HG03575 (cell line): ENCODE measurements around the gene PGAP3.

Source experiments
- ATAC-seq: cut with Tn5 transposase; IDR thresholded peaks from one replicate; pipeline ENCODE4 v1.9.1; 2021; ENCODE audit not compliant: unreplicated experiment, insufficient number of reproducible peaks, low FRiP score; ENCODE audit errors: extremely low read depth

PGAP3 gene

GRCh38 chr17:39628655-39629493, 59.0 kb downstream of the PGAP3 start:
- no peak for ATAC-seq

GRCh38 chr17:39627712-39628516, 59.9 kb downstream of the PGAP3 start:
- no peak for ATAC-seq

GRCh38 chr17:39627047-39627711, 60.7 kb downstream of the PGAP3 start:
- no peak for ATAC-seq

GRCh38 chr17:39626171-39627046, 61.4 kb downstream of the PGAP3 start, which contains the start of gene PPP1R1B:
PPP1R1B (plus strand) TSS chr17:39626952; CDS start chr17:39627393, 441 bp downstream.
- ATAC-seq, result no peak

GRCh38 chr17:39625198-39625785, 62.6 kb downstream of the PGAP3 start:
- ATAC-seq, result no peak

GRCh38 chr17:39624313-39624712, 63.5 kb downstream of the PGAP3 start:
- ATAC-seq, result no peak

GRCh38 chr17:39623356-39623950, 64.4 kb downstream of the PGAP3 start:
- ATAC-seq, result no peak

GRCh38 chr17:39622380-39623006, 65.4 kb downstream of the PGAP3 start:
- ATAC-seq, result no peak

GRCh38 chr17:39621523-39622379, 66.1 kb downstream of the PGAP3 start:
- no peak for ATAC-seq
